Loucy (cell line): ENCODE data around the gene UTP14C.

Source experiments
- H2AFZ ChIP-seq: fragments of 200-600 bp; sonication (generic); 2 replicates; pipeline ENCODE4 v1.6.0; 2016; ENCODE audit warnings: antibody characterized with exemption, mild to moderate bottlenecking, low read length, moderate library complexity
- H3F3A ChIP-seq: fragments of 200-600 bp; 2 replicates; pipeline ENCODE4 v1.6.0; 2016; ENCODE audit warnings: antibody characterized with exemption, low read depth, mild to moderate bottlenecking
- H3K27me3 ChIP-seq: fragments of 200-600 bp; sonication (generic); 2 replicates; pipeline ENCODE4 v1.6.1; 2014; ENCODE audit warnings: low read length, mild to moderate bottlenecking; ENCODE audit not compliant: insufficient read depth, poor library complexity, severe bottlenecking
- H3K36me3 ChIP-seq: fragments of 200-600 bp; sonication (generic); 2 replicates; pipeline ENCODE4 v1.6.1; 2016; ENCODE audit warnings: low read length; ENCODE audit not compliant: insufficient read depth
- H3K4me1 ChIP-seq: fragments of 200-600 bp; sonication (generic); 2 replicates; pipeline ENCODE4 v1.5.1; 2014; ENCODE audit warnings: low read length, mild to moderate bottlenecking; ENCODE audit not compliant: insufficient read depth, poor library complexity, severe bottlenecking
- H3K4me2 ChIP-seq: fragments of 200-600 bp; sonication (generic); 2 replicates; pipeline ENCODE4 v1.6.0; 2014; ENCODE audit warnings: antibody characterized with exemption, low read length, low read depth, mild to moderate bottlenecking; ENCODE audit not compliant: poor library complexity, severe bottlenecking
- H3K4me3 ChIP-seq: fragments of 200-600 bp; sonication (generic); 2 replicates; pipeline ENCODE4 v1.5.1; 2014; ENCODE audit warnings: low read length, mild to moderate bottlenecking, mixed read lengths; ENCODE audit not compliant: poor library complexity, severe bottlenecking
- H3K79me2 ChIP-seq: fragments of 200-600 bp; sonication (generic); 2 replicates; pipeline ENCODE4 v1.6.1; 2014; ENCODE audit warnings: low read length; ENCODE audit not compliant: insufficient read depth
- H3K9ac ChIP-seq: fragments of 200-600 bp; sonication (generic); 2 replicates; pipeline ENCODE4 v1.6.0; 2014; ENCODE audit warnings: mild to moderate bottlenecking, low read depth, low read length, moderate library complexity; ENCODE audit not compliant: poor library complexity, severe bottlenecking
- H3K9me2 ChIP-seq: fragments of 200-600 bp; sonication (generic); replicated peaks from 2 replicates; pipeline ENCODE4 v1.6.1; 2016; ENCODE audit warnings: low read depth, low read length, mixed read lengths
- H3K9me3 ChIP-seq: fragments of 200-600 bp; sonication (generic); 2 replicates; pipeline ENCODE4 v1.6.1; 2014; ENCODE audit warnings: mild to moderate bottlenecking, antibody characterized with exemption, low read length, low read depth; ENCODE audit not compliant: insufficient read depth
- H4K20me1 ChIP-seq: fragments of 200-600 bp; sonication (generic); 2 replicates; pipeline ENCODE4 v1.6.0; 2014; ENCODE audit warnings: antibody characterized with exemption, low read length, mild to moderate bottlenecking; ENCODE audit not compliant: insufficient read depth, poor library complexity, severe bottlenecking
- CTCF ChIP-seq: fragments of 200-600 bp; sonication (generic); conservative IDR thresholded peaks from 2 replicates; pipeline ENCODE4 v1.5.1; 2014; ENCODE audit warnings: mild to moderate bottlenecking, antibody characterized with exemption, low read length
- EZH2phosphoT487 ChIP-seq: fragments of 200-600 bp; IDR thresholded peaks from 2 replicates; pipeline ENCODE4 v1.6.1; 2018; ENCODE audit warnings: antibody characterized with exemption, mild to moderate bottlenecking, moderate library complexity, borderline replicate concordance

Gene UTP14C

GRCh38 chr13:52036037-52036436 is 11.5 kb downstream of the UTP14C start:
- H3K27me3 ChIP-seq: no peaks in the 10 kb centered on the region
- no peaks in the 10 kb centered on the region for H3K9me3 ChIP-seq
- H3K36me3 ChIP-seq: no peaks in the 10 kb centered on the region
- no peak overlapping the region for H3K4me2 ChIP-seq
- no peak overlapping the region for H3K4me3 ChIP-seq
- H4K20me1 ChIP-seq: no peaks in the 10 kb centered on the region
- no peaks in the 10 kb centered on the region for H3K79me2 ChIP-seq
- no peak for TF ChIP-seq EZH2phosphoT487
- no peak for TF ChIP-seq CTCF
- no peak overlapping the region for H3K9ac ChIP-seq
- H3K4me1 ChIP-seq: no peaks in the 10 kb centered on the region
- H3F3A ChIP-seq: no peaks in the 10 kb centered on the region
- no peak overlapping the region for H2AFZ ChIP-seq
- no peaks in the 10 kb centered on the region for H3K9me2 ChIP-seq

GRCh38 chr13:52043675-52044074 is 19.2 kb downstream of the UTP14C start:
- 0 out of 2 replicates have a peak, but pooled peaks cover 3% of the 10 kb centered on the region for H3K9me3 ChIP-seq
- no peaks in the 10 kb centered on the region for H3K9me2 ChIP-seq
- no peak for TF ChIP-seq CTCF
- TF ChIP-seq EZH2phosphoT487: no peak
- H3K4me2 ChIP-seq: no peak overlapping the region
- no peak overlapping the region for H3K9ac ChIP-seq
- H4K20me1 ChIP-seq: no peaks in the 10 kb centered on the region
- no peaks in the 10 kb centered on the region for H3K4me1 ChIP-seq
- H3K4me3 ChIP-seq: no peak overlapping the region
- H3K36me3 ChIP-seq: no peaks in the 10 kb centered on the region
- no peaks in the 10 kb centered on the region for H3K79me2 ChIP-seq
- H3F3A ChIP-seq: no peaks in the 10 kb centered on the region
- H2AFZ ChIP-seq: no peak overlapping the region
- no peaks in the 10 kb centered on the region for H3K27me3 ChIP-seq

GRCh38 chr13:52047463-52047862 is 23.0 kb downstream of the UTP14C start:
- no peaks in the 10 kb centered on the region for H3K9me2 ChIP-seq
- H3F3A ChIP-seq: no peaks in the 10 kb centered on the region
- H3K9me3 ChIP-seq: no peaks in the 10 kb centered on the region
- H3K27me3 ChIP-seq: no peaks in the 10 kb centered on the region
- H3K79me2 ChIP-seq: no peaks in the 10 kb centered on the region
- no peaks in the 10 kb centered on the region for H3K36me3 ChIP-seq
- H4K20me1 ChIP-seq: no peaks in the 10 kb centered on the region
- H3K4me1 ChIP-seq: no peaks in the 10 kb centered on the region
- no peak overlapping the region for H3K9ac ChIP-seq
- no peak overlapping the region for H3K4me3 ChIP-seq
- no peak overlapping the region for H2AFZ ChIP-seq
- no peak overlapping the region for H3K4me2 ChIP-seq
- TF ChIP-seq CTCF (no peak), EZH2phosphoT487 (no peak)
